WTC11 (cell line): ENCODE results near the gene SH2D1B. TPM values are rescaled to one million over a fixed set of nuclear protein-coding genes. Genes with fewer than 3 reads are reported as not detected.

Experiments
- ATAC-seq: fragments of 200-7000 bp; cut with Tn5 transposase; 2 replicates; pipeline ENCODE4 v1.10.0; 2021; ENCODE audit warnings: mild to moderate bottlenecking, moderate library complexity
- CTCF ChIA-PET: fragments of 300-600 bp; sonication (Branson Sonifier 250); formaldehyde crosslinking; loops from one replicate; lab custom pipeline; 2021; ENCODE audit warnings: antibody characterized with exemption; lab: Charles Lee
- POLR2A ChIA-PET: fragments of 350-600 bp; sonication (Branson Sonifier 250); formaldehyde crosslinking; loops from one replicate; lab custom pipeline; 2021; ENCODE audit warnings: antibody characterized with exemption; lab: Charles Lee
- DNase-seq: peaks from one replicate; pipeline ENCODE4 v3.0.0; 2021; ENCODE audit warnings: low spot score
- H3K27ac Mint-ChIP-seq: 2 replicates; pipeline ENCODE4 v1.8.0; 2021; ENCODE audit warnings: mixed read lengths
- H3K27me3 Mint-ChIP-seq: 2 replicates; pipeline ENCODE4 v1.8.0; 2021; ENCODE audit warnings: low read depth, mild to moderate bottlenecking, moderate library complexity, mixed read lengths
- H3K36me3 Mint-ChIP-seq: 2 replicates; pipeline ENCODE4 v1.8.0; 2021; ENCODE audit warnings: mixed read lengths
- H3K4me1 Mint-ChIP-seq: 2 replicates; pipeline ENCODE4 v1.8.0; 2022; ENCODE audit warnings: mixed read lengths
- H3K4me3 Mint-ChIP-seq: 2 replicates; pipeline ENCODE4 v1.8.0; 2021; ENCODE audit warnings: mild to moderate bottlenecking, moderate library complexity, mixed read lengths
- H3K9me3 Mint-ChIP-seq: 2 replicates; pipeline ENCODE4 v1.8.0; 2021; ENCODE audit warnings: mixed read lengths
- CBFB ChIP-seq: sonication (generic); formaldehyde crosslinking; IDR thresholded peaks from 2 replicates; pipeline ENCODE4 v1.8.1; 2022; ENCODE audit warnings: mild to moderate bottlenecking, low read depth, missing genetic modification reagents
- CREB1 ChIP-seq: sonication (generic); formaldehyde crosslinking; IDR thresholded peaks from 2 replicates; pipeline ENCODE4 v1.8.0; 2023; ENCODE audit warnings: mild to moderate bottlenecking, missing genetic modification reagents
- FOXJ3 ChIP-seq: sonication (generic); formaldehyde crosslinking; IDR thresholded peaks from 2 replicates; pipeline ENCODE4 v1.9.0; 2021; ENCODE audit warnings: missing genetic modification reagents, mild to moderate bottlenecking, borderline replicate concordance
- JAZF1 ChIP-seq: fragments of 250-450 bp; sonication (Bioruptor Pico); IDR thresholded peaks from 2 replicates; pipeline ENCODE4 v1.9.0; 2021; ENCODE audit warnings: moderate library complexity, mild to moderate bottlenecking, inconsistent platforms
- MXD4 ChIP-seq: fragments of 250-450 bp; sonication (Bioruptor Pico); IDR thresholded peaks from 2 replicates; pipeline ENCODE4 v1.8.0; 2021; ENCODE audit warnings: mild to moderate bottlenecking, moderate library complexity, borderline replicate concordance
- PRRX2 ChIP-seq: fragments of 250-450 bp; sonication (Bioruptor Pico); IDR thresholded peaks from 2 replicates; pipeline ENCODE4 v1.8.0; 2021; ENCODE audit warnings: mild to moderate bottlenecking
- RORB ChIP-seq: fragments of 250-450 bp; sonication (Bioruptor Pico); IDR thresholded peaks from 2 replicates; pipeline ENCODE4 v1.9.0; 2021; ENCODE audit warnings: mild to moderate bottlenecking
- SMAD4 ChIP-seq: sonication (generic); formaldehyde crosslinking; IDR thresholded peaks from 2 replicates; pipeline ENCODE4 v1.8.0; 2022; ENCODE audit warnings: mild to moderate bottlenecking, missing genetic modification reagents
- TCF7 ChIP-seq: sonication (generic); formaldehyde crosslinking; IDR thresholded peaks from 2 replicates; pipeline ENCODE4 v1.8.0; 2022; ENCODE audit warnings: mild to moderate bottlenecking, low read depth, missing genetic modification reagents, moderate library complexity
- ZBTB21 ChIP-seq: sonication (generic); formaldehyde crosslinking; IDR thresholded peaks from 2 replicates; pipeline ENCODE4 v1.8.1; 2023; ENCODE audit warnings: mild to moderate bottlenecking, missing genetic modification reagents, borderline replicate concordance
- ZNF121 ChIP-seq: sonication (generic); formaldehyde crosslinking; IDR thresholded peaks from 2 replicates; pipeline ENCODE4 v1.8.0; 2023; ENCODE audit warnings: missing genetic modification reagents
- ZNF416 ChIP-seq: fragments of 250-450 bp; sonication (Bioruptor Pico); IDR thresholded peaks from 2 replicates; pipeline ENCODE4 v1.9.0; 2021; ENCODE audit warnings: mild to moderate bottlenecking, inconsistent platforms
- ZNF671 ChIP-seq: fragments of 250-450 bp; sonication (Bioruptor Pico); IDR thresholded peaks from 2 replicates; pipeline ENCODE4 v1.8.0; 2021; ENCODE audit warnings: mild to moderate bottlenecking
- total RNA-seq: library from RNA; stranded (reverse); gene quantifications from 3 replicates; pipeline ENCODE4 v1.2.3, GENCODE V29; 2021
- TF ChIP-seq, protein P1 (sequence below): fragments of 250-450 bp; sonication (Bioruptor Pico); IDR thresholded peaks from 2 replicates; pipeline ENCODE4 v1.8.0; 2021; ENCODE audit warnings: mild to moderate bottlenecking
- TF ChIP-seq, protein P2 (sequence below): sonication (generic); formaldehyde crosslinking; IDR thresholded peaks from 2 replicates; pipeline ENCODE4 v1.8.0; 2023; ENCODE audit warnings: mild to moderate bottlenecking, missing genetic modification reagents
- TF ChIP-seq, protein P3 (sequence below): sonication (generic); formaldehyde crosslinking; IDR thresholded peaks from 2 replicates; pipeline ENCODE4 v1.8.0; 2022; ENCODE audit warnings: mild to moderate bottlenecking, missing genetic modification reagents
- TF ChIP-seq, protein P4 (sequence below): fragments of 200-600 bp; IDR thresholded peaks from 2 replicates; pipeline ENCODE4 v1.8.0; 2022; ENCODE audit warnings: antibody characterized with exemption
- TF ChIP-seq, protein P5 (sequence below): fragments of 250-450 bp; sonication (Bioruptor Pico); conservative IDR thresholded peaks from 2 replicates; pipeline ENCODE4 v1.9.0; 2021; ENCODE audit warnings: mild to moderate bottlenecking
- TF ChIP-seq, protein P6 (sequence below): sonication (generic); formaldehyde crosslinking; conservative IDR thresholded peaks from 2 replicates; pipeline ENCODE4 v1.8.1; 2022; ENCODE audit warnings: mild to moderate bottlenecking, missing genetic modification reagents
- TF ChIP-seq, protein P7 (sequence below): sonication (generic); formaldehyde crosslinking; IDR thresholded peaks from 2 replicates; pipeline ENCODE4 v1.8.0; 2022; ENCODE audit warnings: mild to moderate bottlenecking, missing genetic modification reagents
- TF ChIP-seq, protein P8 (sequence below): fragments of 250-450 bp; sonication (Bioruptor Pico); IDR thresholded peaks from 2 replicates; pipeline ENCODE4 v1.9.0; 2021; ENCODE audit warnings: moderate library complexity, mild to moderate bottlenecking, inconsistent platforms, borderline replicate concordance

SH2D1B gene
- total RNA-seq, 1 experiment from 2014 or later: not detected

DNA sequence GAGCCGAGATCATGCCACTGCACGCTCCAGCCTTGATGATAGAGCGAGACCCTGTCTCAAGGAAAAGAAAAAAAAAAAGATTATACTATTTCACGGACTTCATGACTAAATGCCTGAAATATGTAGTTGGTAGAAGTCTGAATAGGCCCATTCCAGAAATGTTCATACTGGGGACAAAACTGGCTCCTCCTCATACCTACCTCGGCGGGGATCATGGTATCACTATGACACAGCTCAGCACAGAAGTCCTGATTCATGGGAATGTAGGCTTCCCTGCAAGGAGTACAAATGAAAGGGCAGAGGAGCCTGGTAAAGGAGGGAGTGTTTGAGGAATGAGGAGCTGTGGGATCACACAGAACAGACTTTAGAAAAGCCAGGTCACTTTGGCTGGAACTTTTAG lies 40.3 kb downstream of the SH2D1B start:
- Mint-ChIP-seq H3K9me3 (no peaks in the 10 kb centered on the region), H3K27ac (peak overlapping the region; percentile 29), H3K4me3 (no peak overlapping the region), H3K4me1 (no peaks in the 10 kb centered on the region), H3K27me3 (no peaks in the 10 kb centered on the region), H3K36me3 (no peaks in the 10 kb centered on the region; the same call in 1 of the 2 replicates)
- ChIA-PET CTCF (interaction anchor here (2.2 kb wide), 1 partner anchor 14 kb away, joined by 9 read pairs; no protein-coding TSS in a partner anchor), POLR2A (no interaction called here)
- ATAC-seq (no peak), DNase-seq (no peak)
- no peak for TF ChIP-seq FOXJ3 (CRISPR knock-in tag)
- no peak for TF ChIP-seq ZNF121 (CRISPR knock-in tag)
- TF ChIP-seq, protein P1, sequence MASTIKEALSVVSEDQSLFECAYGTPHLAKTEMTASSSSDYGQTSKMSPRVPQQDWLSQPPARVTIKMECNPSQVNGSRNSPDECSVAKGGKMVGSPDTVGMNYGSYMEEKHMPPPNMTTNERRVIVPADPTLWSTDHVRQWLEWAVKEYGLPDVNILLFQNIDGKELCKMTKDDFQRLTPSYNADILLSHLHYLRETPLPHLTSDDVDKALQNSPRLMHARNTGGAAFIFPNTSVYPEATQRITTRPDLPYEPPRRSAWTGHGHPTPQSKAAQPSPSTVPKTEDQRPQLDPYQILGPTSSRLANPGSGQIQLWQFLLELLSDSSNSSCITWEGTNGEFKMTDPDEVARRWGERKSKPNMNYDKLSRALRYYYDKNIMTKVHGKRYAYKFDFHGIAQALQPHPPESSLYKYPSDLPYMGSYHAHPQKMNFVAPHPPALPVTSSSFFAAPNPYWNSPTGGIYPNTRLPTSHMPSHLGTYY (CRISPR knock-in tag): no peak
- TF ChIP-seq ZNF671 (CRISPR knock-in tag): no peak
- TF ChIP-seq, protein P2, sequence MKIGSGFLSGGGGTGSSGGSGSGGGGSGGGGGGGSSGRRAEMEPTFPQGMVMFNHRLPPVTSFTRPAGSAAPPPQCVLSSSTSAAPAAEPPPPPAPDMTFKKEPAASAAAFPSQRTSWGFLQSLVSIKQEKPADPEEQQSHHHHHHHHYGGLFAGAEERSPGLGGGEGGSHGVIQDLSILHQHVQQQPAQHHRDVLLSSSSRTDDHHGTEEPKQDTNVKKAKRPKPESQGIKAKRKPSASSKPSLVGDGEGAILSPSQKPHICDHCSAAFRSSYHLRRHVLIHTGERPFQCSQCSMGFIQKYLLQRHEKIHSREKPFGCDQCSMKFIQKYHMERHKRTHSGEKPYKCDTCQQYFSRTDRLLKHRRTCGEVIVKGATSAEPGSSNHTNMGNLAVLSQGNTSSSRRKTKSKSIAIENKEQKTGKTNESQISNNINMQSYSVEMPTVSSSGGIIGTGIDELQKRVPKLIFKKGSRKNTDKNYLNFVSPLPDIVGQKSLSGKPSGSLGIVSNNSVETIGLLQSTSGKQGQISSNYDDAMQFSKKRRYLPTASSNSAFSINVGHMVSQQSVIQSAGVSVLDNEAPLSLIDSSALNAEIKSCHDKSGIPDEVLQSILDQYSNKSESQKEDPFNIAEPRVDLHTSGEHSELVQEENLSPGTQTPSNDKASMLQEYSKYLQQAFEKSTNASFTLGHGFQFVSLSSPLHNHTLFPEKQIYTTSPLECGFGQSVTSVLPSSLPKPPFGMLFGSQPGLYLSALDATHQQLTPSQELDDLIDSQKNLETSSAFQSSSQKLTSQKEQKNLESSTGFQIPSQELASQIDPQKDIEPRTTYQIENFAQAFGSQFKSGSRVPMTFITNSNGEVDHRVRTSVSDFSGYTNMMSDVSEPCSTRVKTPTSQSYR (CRISPR knock-in tag): no peak
- TF ChIP-seq CREB1 (CRISPR knock-in tag): no peak
- no peak for TF ChIP-seq PRRX2 (CRISPR knock-in tag)
- TF ChIP-seq, protein P3, sequence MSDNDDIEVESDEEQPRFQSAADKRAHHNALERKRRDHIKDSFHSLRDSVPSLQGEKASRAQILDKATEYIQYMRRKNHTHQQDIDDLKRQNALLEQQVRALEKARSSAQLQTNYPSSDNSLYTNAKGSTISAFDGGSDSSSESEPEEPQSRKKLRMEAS (CRISPR knock-in tag): no peak
- no peak for TF ChIP-seq TCF7 (CRISPR knock-in tag)
- no peak for TF ChIP-seq MXD4 (CRISPR knock-in tag)

DNA sequence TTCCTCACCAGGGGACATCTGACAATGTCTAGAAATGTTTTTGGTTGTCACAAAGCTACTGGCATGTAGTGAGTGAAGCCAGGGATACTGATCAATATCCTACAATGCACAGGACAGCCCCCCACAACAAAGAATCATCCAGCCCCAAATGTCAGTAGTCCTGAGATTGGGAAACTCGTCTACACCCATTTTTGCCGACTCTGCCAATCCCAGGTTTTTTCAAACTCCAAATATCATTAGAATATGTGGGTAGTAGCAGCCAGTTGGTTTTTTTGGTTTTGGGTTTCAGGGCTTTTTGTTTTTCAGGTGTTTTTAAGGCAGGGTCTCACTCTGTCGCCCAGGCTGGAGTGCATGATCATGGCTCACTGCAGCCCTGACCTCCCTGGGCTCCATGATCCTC lies 41.2 kb downstream of the SH2D1B start:
- H3K9me3 Mint-ChIP-seq: no peaks in the 10 kb centered on the region
- ATAC-seq (no peak), DNase-seq (no peak)
- H3K27me3 Mint-ChIP-seq: no peaks in the 10 kb centered on the region
- H3K36me3 Mint-ChIP-seq: no peaks in the 10 kb centered on the region; the same call in 1 of the 2 replicates
- H3K27ac Mint-ChIP-seq: no peak overlapping the region
- no peak overlapping the region for H3K4me3 Mint-ChIP-seq
- CTCF ChIA-PET: interaction anchor here (2.2 kb wide), 1 partner anchor 13 kb away, joined by 9 read pairs; no protein-coding TSS in a partner anchor
- POLR2A ChIA-PET: no interaction called here
- TF ChIP-seq ZNF416 (CRISPR knock-in tag) (no peak), ZBTB21 (CRISPR knock-in tag) (no peak), SMAD4 (CRISPR knock-in tag) (no peak), JAZF1 (CRISPR knock-in tag) (no peak), RORB (CRISPR knock-in tag) (no peak), CBFB (no peak)
- TF ChIP-seq, protein P4, sequence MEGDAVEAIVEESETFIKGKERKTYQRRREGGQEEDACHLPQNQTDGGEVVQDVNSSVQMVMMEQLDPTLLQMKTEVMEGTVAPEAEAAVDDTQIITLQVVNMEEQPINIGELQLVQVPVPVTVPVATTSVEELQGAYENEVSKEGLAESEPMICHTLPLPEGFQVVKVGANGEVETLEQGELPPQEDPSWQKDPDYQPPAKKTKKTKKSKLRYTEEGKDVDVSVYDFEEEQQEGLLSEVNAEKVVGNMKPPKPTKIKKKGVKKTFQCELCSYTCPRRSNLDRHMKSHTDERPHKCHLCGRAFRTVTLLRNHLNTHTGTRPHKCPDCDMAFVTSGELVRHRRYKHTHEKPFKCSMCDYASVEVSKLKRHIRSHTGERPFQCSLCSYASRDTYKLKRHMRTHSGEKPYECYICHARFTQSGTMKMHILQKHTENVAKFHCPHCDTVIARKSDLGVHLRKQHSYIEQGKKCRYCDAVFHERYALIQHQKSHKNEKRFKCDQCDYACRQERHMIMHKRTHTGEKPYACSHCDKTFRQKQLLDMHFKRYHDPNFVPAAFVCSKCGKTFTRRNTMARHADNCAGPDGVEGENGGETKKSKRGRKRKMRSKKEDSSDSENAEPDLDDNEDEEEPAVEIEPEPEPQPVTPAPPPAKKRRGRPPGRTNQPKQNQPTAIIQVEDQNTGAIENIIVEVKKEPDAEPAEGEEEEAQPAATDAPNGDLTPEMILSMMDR: no peak
- TF ChIP-seq, protein P5, sequence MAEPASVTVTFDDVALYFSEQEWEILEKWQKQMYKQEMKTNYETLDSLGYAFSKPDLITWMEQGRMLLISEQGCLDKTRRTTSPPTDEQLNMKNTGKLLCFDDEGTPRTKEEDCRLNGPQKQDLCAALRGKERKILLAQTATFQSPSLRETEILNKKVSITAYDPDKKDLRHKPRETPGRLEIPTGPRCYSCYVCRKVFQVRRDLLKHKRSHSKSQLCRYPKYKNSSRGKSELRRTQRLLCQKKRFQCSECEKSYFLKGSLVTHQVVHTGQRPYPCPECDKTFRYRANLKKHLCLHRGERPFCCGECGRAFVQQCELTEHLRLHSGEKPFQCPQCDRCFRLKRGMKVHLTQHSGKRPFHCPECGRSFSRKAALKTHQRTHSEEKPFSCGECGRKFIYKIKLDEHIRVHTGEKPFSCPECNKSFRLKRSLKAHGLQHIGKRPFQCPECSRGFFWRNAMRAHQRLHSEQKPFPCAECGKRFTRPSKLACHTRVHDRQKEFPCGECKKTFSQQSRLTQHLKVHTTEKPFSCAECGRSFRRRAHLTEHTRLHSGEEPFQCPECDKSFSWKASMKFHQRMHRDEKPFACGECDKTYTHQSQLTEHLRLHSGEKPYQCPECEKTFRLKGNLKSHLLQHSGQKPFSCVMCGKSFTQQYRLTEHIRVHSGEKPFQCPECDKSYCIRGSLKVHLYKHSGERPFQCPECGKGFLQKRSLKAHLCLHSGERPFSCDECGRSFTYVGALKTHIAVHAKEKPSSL: no peak
- TF ChIP-seq, protein P6, sequence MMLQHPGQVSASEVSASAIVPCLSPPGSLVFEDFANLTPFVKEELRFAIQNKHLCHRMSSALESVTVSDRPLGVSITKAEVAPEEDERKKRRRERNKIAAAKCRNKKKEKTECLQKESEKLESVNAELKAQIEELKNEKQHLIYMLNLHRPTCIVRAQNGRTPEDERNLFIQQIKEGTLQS: no peak
- TF ChIP-seq, protein P7, sequence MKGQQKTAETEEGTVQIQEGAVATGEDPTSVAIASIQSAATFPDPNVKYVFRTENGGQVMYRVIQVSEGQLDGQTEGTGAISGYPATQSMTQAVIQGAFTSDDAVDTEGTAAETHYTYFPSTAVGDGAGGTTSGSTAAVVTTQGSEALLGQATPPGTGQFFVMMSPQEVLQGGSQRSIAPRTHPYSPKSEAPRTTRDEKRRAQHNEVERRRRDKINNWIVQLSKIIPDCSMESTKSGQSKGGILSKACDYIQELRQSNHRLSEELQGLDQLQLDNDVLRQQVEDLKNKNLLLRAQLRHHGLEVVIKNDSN (CRISPR knock-in tag): no peak
- TF ChIP-seq, protein P8, sequence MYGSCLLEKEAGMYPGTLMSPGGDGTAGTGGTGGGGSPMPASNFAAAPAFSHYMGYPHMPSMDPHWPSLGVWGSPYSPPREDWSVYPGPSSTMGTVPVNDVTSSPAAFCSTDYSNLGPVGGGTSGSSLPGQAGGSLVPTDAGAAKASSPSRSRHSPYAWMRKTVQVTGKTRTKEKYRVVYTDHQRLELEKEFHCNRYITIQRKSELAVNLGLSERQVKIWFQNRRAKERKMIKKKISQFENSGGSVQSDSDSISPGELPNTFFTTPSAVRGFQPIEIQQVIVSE (CRISPR knock-in tag): no peak
- H3K4me1 Mint-ChIP-seq: no peaks in the 10 kb centered on the region
